OCI-LY7 (cell line): ENCODE measurements around the gene RPS3A. TPM values are rescaled to one million over a fixed set of nuclear protein-coding genes. Genes with fewer than 3 reads are reported as not detected.
A peak's percentile ranks its signal among the peaks of the same experiment; 100 is the strongest.

Source experiments
- BruUV-seq: library from RNA; stranded (reverse); fragments of 400-500 nt; replicated peaks from 2 replicates; lab custom pipeline; 2021; lab: Mats Ljungman, UMichigan
- CTCF ChIA-PET: fragments of 300-600 bp; sonication (Branson Sonifier 250); formaldehyde crosslinking; loops from one replicate; lab custom pipeline; 2022; ENCODE audit warnings: antibody characterized with exemption; ENCODE audit not compliant: unreplicated experiment; lab: Charles Lee
- POLR2A ChIA-PET: fragments of 300-600 bp; sonication (Branson Sonifier 250); formaldehyde crosslinking; loops from one replicate; lab custom pipeline; 2022; ENCODE audit warnings: antibody characterized with exemption; lab: Charles Lee
- DNase-seq: peaks from one replicate; pipeline ENCODE4 v3.0.0-alpha.2; 2015; ENCODE audit warnings: low spot score
- H2AFZ ChIP-seq: fragments of 200-600 bp; sonication (generic), shearing (Covaris generic); 2 replicates; pipeline ENCODE4 v1.6.1; 2014; ENCODE audit warnings: mild to moderate bottlenecking, antibody characterized with exemption, low read length, moderate library complexity
- H3K27ac ChIP-seq: fragments of 200-600 bp; sonication (generic); 2 replicates; pipeline ENCODE4 v1.5.1; 2014; ENCODE audit warnings: mixed run types, low read depth, mild to moderate bottlenecking, moderate library complexity, low read length, inconsistent platforms; ENCODE audit not compliant: poor library complexity, severe bottlenecking
- H3K36me3 ChIP-seq: fragments of 200-600 bp; sonication (generic); 2 replicates; pipeline ENCODE4 v1.6.1; 2014; ENCODE audit warnings: mild to moderate bottlenecking, antibody characterized with exemption, low read length, moderate library complexity, mixed read lengths; ENCODE audit not compliant: insufficient read depth
- H3K4me1 ChIP-seq: fragments of 200-600 bp; sonication (generic); 2 replicates; pipeline ENCODE4 v1.5.1; 2014; ENCODE audit warnings: mild to moderate bottlenecking, low read length; ENCODE audit not compliant: insufficient read depth, poor library complexity, severe bottlenecking
- H3K4me2 ChIP-seq: fragments of 200-600 bp; sonication (generic); 2 replicates; pipeline ENCODE4 v1.6.1; 2014; ENCODE audit warnings: mild to moderate bottlenecking, low read length
- H3K4me3 ChIP-seq: fragments of 200-600 bp; sonication (generic); 2 replicates; pipeline ENCODE4 v1.5.1; 2014; ENCODE audit warnings: mild to moderate bottlenecking, low read depth, low read length; ENCODE audit not compliant: poor library complexity, severe bottlenecking
- H3K79me2 ChIP-seq: fragments of 200-600 bp; sonication (generic); 2 replicates; pipeline ENCODE4 v1.6.1; 2016; ENCODE audit warnings: low read depth, mild to moderate bottlenecking, low read length, moderate library complexity, mixed read lengths; ENCODE audit not compliant: insufficient read depth
- H3K9me2 ChIP-seq: fragments of 200-600 bp; sonication (generic); 2 replicates; pipeline ENCODE4 v1.6.1; 2016; ENCODE audit warnings: mild to moderate bottlenecking, low read length, mixed read lengths; ENCODE audit not compliant: insufficient read depth
- H3K9me3 ChIP-seq: fragments of 200-600 bp; sonication (generic); 2 replicates; pipeline ENCODE4 v1.6.1; 2014; ENCODE audit warnings: mild to moderate bottlenecking, mixed run types, low read length, mixed read lengths
- H4K20me1 ChIP-seq: fragments of 200-600 bp; sonication (generic); 2 replicates; pipeline ENCODE4 v1.6.1; 2014; ENCODE audit warnings: mild to moderate bottlenecking, antibody characterized with exemption, low read length, moderate library complexity, mixed read lengths; ENCODE audit not compliant: insufficient read depth
- CTCF ChIP-seq: fragments of 200-600 bp; sonication (generic); conservative IDR thresholded peaks from 2 replicates; pipeline ENCODE4 v1.5.1; 2014; ENCODE audit warnings: mild to moderate bottlenecking, antibody characterized with exemption, low read length, moderate library complexity, mixed read lengths
- EZH2phosphoT487 ChIP-seq: fragments of 200-600 bp; sonication (generic); IDR thresholded peaks from 2 replicates; pipeline ENCODE4 v1.6.1; 2018; ENCODE audit warnings: low read depth, borderline replicate concordance, mild to moderate bottlenecking, mixed run types, antibody characterized with exemption, low read length, moderate library complexity, mixed read lengths
- intact Hi-C: fragments of 100-400 bp; cut with micrococcal nuclease; formaldehyde crosslinking; loops from one replicate; pipeline ENCODE4 v1.10.0; 2022; ENCODE audit not compliant: unreplicated experiment
- total RNA-seq, 2 experiments: library from RNA; depleted of rRNA in 1 of 2; stranded (reverse); fragments of >200 nt in 1 of 2; shearing (Covaris generic) in 1 of 2; gene quantifications; 2 replicates each; pipeline ENCODE4 v1.2.3, GENCODE V29; 2014 to 2022

RPS3A gene
- total RNA-seq, 2 experiments from 2014 or later = 2,759 to 2,852 TPM

- Histone ChIP-seq H3K4me3 (no peak overlapping the region), H3K79me2 (no peaks in the 10 kb centered on the region), H2AFZ (no peak overlapping the region), H4K20me1 (0 out of 2 replicates have a peak, but pooled peaks cover 3% of the 10 kb centered on the region), H3K9me2 (no peaks in the 10 kb centered on the region), H3K4me1 (peaks cover 5% of the 10 kb centered on the region), H3K27ac (no peak overlapping the region), H3K36me3 (peaks cover 37% of the 10 kb centered on the region), H3K4me2 (no peak overlapping the region), H3K9me3 (no peaks in the 10 kb centered on the region)
- ChIA-PET POLR2A (interaction anchor here (0.7 to 1.2 kb wide), 4 partner anchors 10 to 744 kb away, joined by 3 to 4 read pairs (median 3); partner anchors contain the start of gene RPS3A), CTCF (no interaction called here)
- no TSS peak for BruUV-seq
- no peak for TF ChIP-seq CTCF
- TF ChIP-seq EZH2phosphoT487 = no peak
- DNase-seq = no peak
- intact Hi-C loops = loop anchor here (5.0 kb wide), 2 partner anchors 247 to 497 kb away; no protein-coding TSS in a partner anchor
These were observed 15.6 kb downstream of the RPS3A start for GRCh38 chr4:151114986-151115385.

GRCh38 chr4:151117371-151117962 is 18.0 kb downstream of the RPS3A start:
- no peaks in the 10 kb centered on the region for H3K9me3 ChIP-seq
- peaks cover 15% of the 10 kb centered on the region for H3K36me3 ChIP-seq
- H3K4me3 ChIP-seq = no peak overlapping the region
- H3K79me2 ChIP-seq = no peaks in the 10 kb centered on the region
- no peaks in the 10 kb centered on the region for H4K20me1 ChIP-seq
- no peaks in the 10 kb centered on the region for H3K9me2 ChIP-seq
- H3K4me1 ChIP-seq = peaks cover 5% of the 10 kb centered on the region
- H2AFZ ChIP-seq = no peak overlapping the region
- TF ChIP-seq EZH2phosphoT487 (no peak), CTCF (peak; percentile 87)
- DNase-seq = peak; percentile 71
- ChIA-PET POLR2A (interaction anchor here (1.0 to 1.3 kb wide), 3 partner anchors 15 to 1522 kb away, joined by 3 to 5 read pairs (median 3); no protein-coding TSS in a partner anchor), CTCF (no interaction called here)
- intact Hi-C loops = loop anchor here (5.0 kb wide), 2 partner anchors 245 to 495 kb away; no protein-coding TSS in a partner anchor
- H3K4me2 ChIP-seq = no peak overlapping the region
- no TSS peak for BruUV-seq
- H3K27ac ChIP-seq = no peak overlapping the region

- no peak overlapping the region for H2AFZ ChIP-seq
- ChIA-PET POLR2A (interaction anchor here (0.8 kb wide), 1 partner anchor 1548 kb away, joined by 5 read pairs; no protein-coding TSS in a partner anchor), CTCF (no interaction called here)
- no peaks in the 10 kb centered on the region for H3K9me3 ChIP-seq
- no peaks in the 10 kb centered on the region for H4K20me1 ChIP-seq
- no peaks in the 10 kb centered on the region for H3K4me1 ChIP-seq
- BruUV-seq = no TSS peak
- no peaks in the 10 kb centered on the region for H3K79me2 ChIP-seq
- no peak overlapping the region for H3K4me3 ChIP-seq
- H3K36me3 ChIP-seq = no peaks in the 10 kb centered on the region
- H3K9me2 ChIP-seq = no peaks in the 10 kb centered on the region
- TF ChIP-seq CTCF = no peak
- TF ChIP-seq EZH2phosphoT487 = no peak
- no peak overlapping the region for H3K27ac ChIP-seq
- intact Hi-C loops = no loop called here
- DNase-seq = no peak
- H3K4me2 ChIP-seq = no peak overlapping the region
These were observed 30.4 kb downstream of the RPS3A start for GRCh38 chr4:151129796-151130195.
